Breast epithelium (tissue), 4 donors: ENCODE measurements around the gene SRGAP3. TPM values are rescaled to one million over a fixed set of nuclear protein-coding genes. Genes with fewer than 3 reads are reported as not detected.

Experiments
- DNase-seq, 2 donors: peaks; one replicate each; pipeline ENCODE4 v3.0.0-alpha.2; 2019; ENCODE audit warnings: low spot score in 2 of 2
- H3K27ac ChIP-seq, 2 donors: fragments of 200-600 bp; sonication (generic) in 1 of 2; one replicate each; pipeline ENCODE4 v1.5.1; 2016 to 2019; ENCODE audit warnings: mild to moderate bottlenecking in 1 of 2
- H3K27me3 ChIP-seq, 2 donors: fragments of 200-600 bp; sonication (generic) in 1 of 2; one replicate each; pipeline versions ENCODE4 v1.5.1 to v1.6.0; 2017 to 2019; ENCODE audit warnings: control low read depth in 1 of 2, mild to moderate bottlenecking in 1 of 2
- H3K36me3 ChIP-seq: fragments of 200-600 bp; one replicate; pipeline ENCODE4 v1.5.1; 2019
- H3K4me1 ChIP-seq, 2 donors: fragments of 200-600 bp; sonication (generic); one replicate each; pipeline ENCODE4 v1.5.1; 2016 to 2019; ENCODE audit warnings: control low read depth in 1 of 2
- H3K4me3 ChIP-seq, 3 donors: fragments of 200-600 bp; sonication (generic); 1 replicate in 2 of 3; 2 replicates in 1 of 3; pipeline ENCODE4 v1.5.1; 2016 to 2019; ENCODE audit warnings: mild to moderate bottlenecking in 3 of 3, moderate library complexity in 2 of 3
- H3K9me3 ChIP-seq, 2 donors: fragments of 200-600 bp; sonication (generic) in 1 of 2; one replicate each; pipeline ENCODE4 v1.5.1; 2016 to 2019; ENCODE audit warnings: control low read depth in 1 of 2
- CTCF ChIP-seq, 3 donors: fragments of 450-650 bp; IDR thresholded peaks; one replicate each; pipeline ENCODE4 v1.5.1; 2016 to 2017; ENCODE audit warnings: antibody characterized with exemption in 3 of 3, mild to moderate bottlenecking in 3 of 3, moderate library complexity in 3 of 3
- POLR2A ChIP-seq: fragments of 450-650 bp; IDR thresholded peaks from one replicate; pipeline ENCODE4 v1.6.1; 2016; ENCODE audit warnings: antibody characterized with exemption, mild to moderate bottlenecking, moderate library complexity
- POLR2AphosphoS5 ChIP-seq, 3 donors: sonication (generic); formaldehyde crosslinking; IDR thresholded peaks; one replicate each; pipeline ENCODE4 v1.6.1; 2017; ENCODE audit warnings: antibody characterized with exemption in 3 of 3
- intact Hi-C: fragments of 100-400 bp; cut with DNase I; formaldehyde crosslinking; loops from one replicate; pipeline ENCODE4 v1.15.1; 2023; ENCODE audit warnings: low total_unique reads
- total RNA-seq, 3 donors: library from RNA; depleted of rRNA; stranded (reverse); fragments of >200 nt; gene quantifications; one replicate each; pipeline ENCODE4 v1.1.0, GENCODE V29; 2016

Gene SRGAP3
- total RNA-seq, 3 donors from 2014 or later, result 13.6 to 21.5 (median 19.0) TPM

- Histone ChIP-seq H3K27ac (peak overlapping the region in 1 of 2 donors; percentile 66), H3K36me3 (no peaks in the 10 kb centered on the region), H3K4me3 (no peak overlapping the region), H3K4me1 (no peaks in the 10 kb centered on the region), H3K9me3 (peaks cover 0 to 10% of the 10 kb centered on the region in 2 donors), H3K27me3 (no peaks in the 10 kb centered on the region)
- intact Hi-C loops, result loop anchor here (10.0 kb wide), 1 partner anchor 324 kb away; no protein-coding TSS in a partner anchor
- no peak for DNase-seq
- TF ChIP-seq POLR2AphosphoS5 (IDR thresholded peaks at IDR 0.05) (no peak), CTCF (IDR thresholded peaks at IDR 0.05) (no peak), POLR2A (no peak)
These were observed 268.1 kb downstream of the SRGAP3 start for GRCh38 chr3:8981296-8981695.

- intact Hi-C loops, result loop anchor here (10.0 kb wide), 1 partner anchor 324 kb away; no protein-coding TSS in a partner anchor
- TF ChIP-seq POLR2AphosphoS5 (IDR thresholded peaks at IDR 0.05), result no peak
- no peak for TF ChIP-seq CTCF (IDR thresholded peaks at IDR 0.05)
- TF ChIP-seq POLR2A, result no peak
- Histone ChIP-seq H3K4me3 (no peak overlapping the region), H3K27ac (peak overlapping the region in 1 of 2 donors; percentile 66), H3K36me3 (no peaks in the 10 kb centered on the region), H3K4me1 (no peaks in the 10 kb centered on the region), H3K9me3 (peaks cover 0 to 10% of the 10 kb centered on the region in 2 donors), H3K27me3 (peaks cover 0 to 2% of the 10 kb centered on the region in 2 donors)
- DNase-seq, result no peak
These were observed 268.6 kb downstream of the SRGAP3 start for GRCh38 chr3:8980756-8981257.

- TF ChIP-seq POLR2AphosphoS5 (IDR thresholded peaks at IDR 0.05), result no peak
- TF ChIP-seq POLR2A, result no peak
- no peak for TF ChIP-seq CTCF (IDR thresholded peaks at IDR 0.05)
- H3K36me3 ChIP-seq, result no peaks in the 10 kb centered on the region
- intact Hi-C loops, result no loop called here
- DNase-seq, result no peak
- H3K9me3 ChIP-seq, result peaks cover 0 to 10% of the 10 kb centered on the region in 2 donors
- no peaks in the 10 kb centered on the region for H3K4me1 ChIP-seq
- H3K4me3 ChIP-seq, result no peak overlapping the region
- H3K27me3 ChIP-seq, result peaks cover 0 to 6% of the 10 kb centered on the region in 2 donors
- no peak overlapping the region for H3K27ac ChIP-seq
These were observed 270.2 kb downstream of the SRGAP3 start for GRCh38 chr3:8979262-8979661.

GRCh38 chr3:8978551-8978950, 270.9 kb downstream of the SRGAP3 start:
- TF ChIP-seq POLR2A (no peak), POLR2AphosphoS5 (IDR thresholded peaks at IDR 0.05) (no peak), CTCF (IDR thresholded peaks at IDR 0.05) (no peak)
- H3K4me3 ChIP-seq, result no peak overlapping the region
- intact Hi-C loops, result loop anchor here (1.0 kb wide), 1 partner anchor 24 kb away; no protein-coding TSS in a partner anchor

GRCh38 chr3:8976540-8977182, 272.8 kb downstream of the SRGAP3 start:
- TF ChIP-seq POLR2AphosphoS5 (IDR thresholded peaks at IDR 0.05), result no peak
- TF ChIP-seq CTCF (IDR thresholded peaks at IDR 0.05), result no peak
- no peak for TF ChIP-seq POLR2A
- Histone ChIP-seq H3K36me3 (no peaks in the 10 kb centered on the region), H3K27ac (no peak overlapping the region), H3K9me3 (peaks cover 0 to 10% of the 10 kb centered on the region in 2 donors), H3K4me1 (no peaks in the 10 kb centered on the region), H3K27me3 (peaks cover 0 to 6% of the 10 kb centered on the region in 2 donors), H3K4me3 (no peak overlapping the region)
- no peak for DNase-seq
- intact Hi-C loops, result no loop called here

More at GRCh38 chr3:8978551-8978950, 270.9 kb downstream of the SRGAP3 start:
- Histone ChIP-seq H3K4me1 (no peaks in the 10 kb centered on the region), H3K9me3 (peaks cover 0 to 10% of the 10 kb centered on the region in 2 donors), H3K27me3 (peaks cover 0 to 6% of the 10 kb centered on the region in 2 donors), H3K27ac (no peak overlapping the region), H3K36me3 (no peaks in the 10 kb centered on the region)
- no peak for DNase-seq
